ENCODE measurements around the gene ATP5MK. TPM values are rescaled to one million over a fixed set of nuclear protein-coding genes. Genes with fewer than 3 reads are reported as not detected.

The ATP5MK gene
- total RNA-seq, 1 donor, result 145 TPM

GRCh38 chr10:103353281-103353680, 43.0 kb downstream of the ATP5MK start:
- Histone ChIP-seq H3K9me3 (ENCODE audit: low read depth, low read length) (no peaks in the 10 kb centered on the region), H3K4me2 (ENCODE audit: insufficient read depth, low read length) (no peak overlapping the region), H3K27me3 (ENCODE audit: insufficient read depth, low read length) (no peaks in the 10 kb centered on the region), H3K4me1 (ENCODE audit: insufficient read depth, low read length) (peaks cover 6% of the 10 kb centered on the region), H4K20me1 (ENCODE audit: insufficient read depth, low read length) (no peaks in the 10 kb centered on the region), H2AFZ (ENCODE audit: low read length) (no peak overlapping the region), H3K79me2 (ENCODE audit: insufficient read depth, low read length) (peaks cover 19% of the 10 kb centered on the region), H3K27ac (ENCODE audit: low read depth, low read length) (no peak overlapping the region), H3K4me3 (ENCODE audit: insufficient read depth, low read length) (no peak overlapping the region), H3K36me3 (ENCODE audit: insufficient read depth, low read length) (peaks cover 6% of the 10 kb centered on the region)
- TF ChIP-seq, protein P1, sequence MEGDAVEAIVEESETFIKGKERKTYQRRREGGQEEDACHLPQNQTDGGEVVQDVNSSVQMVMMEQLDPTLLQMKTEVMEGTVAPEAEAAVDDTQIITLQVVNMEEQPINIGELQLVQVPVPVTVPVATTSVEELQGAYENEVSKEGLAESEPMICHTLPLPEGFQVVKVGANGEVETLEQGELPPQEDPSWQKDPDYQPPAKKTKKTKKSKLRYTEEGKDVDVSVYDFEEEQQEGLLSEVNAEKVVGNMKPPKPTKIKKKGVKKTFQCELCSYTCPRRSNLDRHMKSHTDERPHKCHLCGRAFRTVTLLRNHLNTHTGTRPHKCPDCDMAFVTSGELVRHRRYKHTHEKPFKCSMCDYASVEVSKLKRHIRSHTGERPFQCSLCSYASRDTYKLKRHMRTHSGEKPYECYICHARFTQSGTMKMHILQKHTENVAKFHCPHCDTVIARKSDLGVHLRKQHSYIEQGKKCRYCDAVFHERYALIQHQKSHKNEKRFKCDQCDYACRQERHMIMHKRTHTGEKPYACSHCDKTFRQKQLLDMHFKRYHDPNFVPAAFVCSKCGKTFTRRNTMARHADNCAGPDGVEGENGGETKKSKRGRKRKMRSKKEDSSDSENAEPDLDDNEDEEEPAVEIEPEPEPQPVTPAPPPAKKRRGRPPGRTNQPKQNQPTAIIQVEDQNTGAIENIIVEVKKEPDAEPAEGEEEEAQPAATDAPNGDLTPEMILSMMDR (IDR thresholded peaks at IDR 0.05; ENCODE audit: extremely low read depth, low read depth, low read length), result no peak
- peak; percentile 53 for DNase-seq (ENCODE audit: insufficient read length, low spot score, missing footprints)

DNA sequence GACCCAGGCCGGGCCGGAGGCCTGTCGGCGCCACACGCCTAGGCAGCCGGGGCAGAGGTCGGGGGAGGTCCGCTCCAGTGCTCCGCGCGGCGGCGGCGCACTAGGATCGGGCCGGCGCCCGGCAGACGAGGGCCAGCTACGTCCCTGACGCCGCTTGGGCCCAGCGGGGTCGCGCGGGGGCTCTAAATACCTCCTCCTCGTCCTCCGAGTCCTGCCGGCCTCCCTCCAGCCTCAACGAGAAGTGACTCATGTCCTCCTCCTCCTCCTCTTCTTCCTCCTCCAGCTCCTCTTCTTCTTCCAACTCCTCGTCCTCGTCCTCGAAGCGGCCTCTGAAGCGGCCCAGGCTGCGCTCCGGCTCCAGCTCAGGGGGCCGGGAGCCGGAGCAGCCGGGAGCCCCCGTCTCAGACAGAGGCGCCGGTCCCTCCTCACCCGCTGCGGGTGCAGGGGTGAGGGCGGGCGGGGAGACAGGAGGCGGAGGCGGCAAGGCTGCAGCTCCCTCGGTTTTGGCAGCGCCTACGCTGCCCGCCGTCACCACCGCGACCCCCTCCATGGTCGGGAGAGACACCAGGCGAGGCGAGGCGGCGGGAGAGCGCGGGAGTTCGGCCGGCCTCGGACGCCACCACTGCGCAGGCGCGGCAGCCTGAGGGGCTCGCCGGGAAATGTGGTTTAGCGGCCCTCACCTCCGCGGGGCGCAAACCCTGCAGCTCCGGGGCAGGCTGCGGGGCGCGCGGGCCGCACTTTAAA, 45.6 kb downstream of the ATP5MK start, which contains the start of gene PCGF6:
PCGF6 (minus strand) TSS at position 624 of the 744 bp plus-strand sequence; CDS start at position 550, 74 bp downstream.
- Histone ChIP-seq H3K9me3 (ENCODE audit: low read depth, low read length) (no peaks in the 10 kb centered on the region), H3K36me3 (ENCODE audit: insufficient read depth, low read length) (peaks cover 23% of the 10 kb centered on the region), H3K4me1 (ENCODE audit: insufficient read depth, low read length) (peaks cover 6% of the 10 kb centered on the region), H3K79me2 (ENCODE audit: insufficient read depth, low read length) (peaks cover 19% of the 10 kb centered on the region), H4K20me1 (ENCODE audit: insufficient read depth, low read length) (no peaks in the 10 kb centered on the region), H3K27me3 (ENCODE audit: insufficient read depth, low read length) (no peaks in the 10 kb centered on the region), H2AFZ (ENCODE audit: low read length) (peak within 1 kb of the TSS; percentile 99), H3K27ac (ENCODE audit: low read depth, low read length) (peak within 1 kb of the TSS; percentile 58), H3K4me2 (ENCODE audit: insufficient read depth, low read length) (peak within 1 kb of the TSS; percentile 98), H3K4me3 (ENCODE audit: insufficient read depth, low read length) (peak within 1 kb of the TSS; percentile 89)
- TF ChIP-seq, protein P1 (IDR thresholded peaks at IDR 0.05; ENCODE audit: extremely low read depth, low read depth, low read length), result no peak
- DNase-seq (ENCODE audit: insufficient read length, low spot score, missing footprints), result peak; percentile 98

DNA sequence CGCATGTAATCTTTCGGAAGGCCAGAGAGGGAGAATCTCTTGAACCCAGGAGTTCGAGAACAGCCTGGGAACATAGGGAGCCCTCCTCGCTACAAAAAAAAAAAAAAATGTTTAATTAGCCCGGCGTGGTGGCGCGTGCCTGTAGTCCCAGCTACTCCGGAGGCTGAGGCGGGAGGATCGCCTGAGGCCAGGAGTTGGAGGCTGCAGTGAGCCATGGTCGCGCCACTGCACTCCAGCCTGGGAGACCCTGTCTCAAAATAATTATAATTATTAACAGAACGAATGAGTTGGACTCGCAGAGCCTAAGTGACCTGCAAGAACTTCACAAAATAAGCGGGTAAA, 46.1 kb downstream of the ATP5MK start:
- TF ChIP-seq, protein P1 (IDR thresholded peaks at IDR 0.05; ENCODE audit: extremely low read depth, low read depth, low read length), result no peak
- no peaks in the 10 kb centered on the region for H3K9me3 ChIP-seq (ENCODE audit: low read depth, low read length)
- peak overlapping the region; percentile 99 for H2AFZ ChIP-seq (ENCODE audit: low read length)
- no peak for DNase-seq (ENCODE audit: insufficient read length, low spot score, missing footprints)
- H4K20me1 ChIP-seq (ENCODE audit: insufficient read depth, low read length), result no peaks in the 10 kb centered on the region
- peaks cover 23% of the 10 kb centered on the region for H3K36me3 ChIP-seq (ENCODE audit: insufficient read depth, low read length)
- H3K4me2 ChIP-seq (ENCODE audit: insufficient read depth, low read length), result peak overlapping the region; percentile 98
- peaks cover 6% of the 10 kb centered on the region for H3K4me1 ChIP-seq (ENCODE audit: insufficient read depth, low read length)
- peaks cover 19% of the 10 kb centered on the region for H3K79me2 ChIP-seq (ENCODE audit: insufficient read depth, low read length)
- peak overlapping the region; percentile 58 for H3K27ac ChIP-seq (ENCODE audit: low read depth, low read length)
- no peaks in the 10 kb centered on the region for H3K27me3 ChIP-seq (ENCODE audit: insufficient read depth, low read length)
- H3K4me3 ChIP-seq (ENCODE audit: insufficient read depth, low read length), result peak overlapping the region; percentile 89

Other genes starting within 250 kb of the ATP5MK start
- 94.1 and 96.9 TPM in 2 replicates for gene NT5C2, start 203.2 kb downstream of the ATP5MK start, total RNA-seq
- gene RPEL1, start 150.6 kb downstream of the ATP5MK start, total RNA-seq, result 0.29 and 0.36 TPM in 2 replicates
- 0.29 and 0.36 TPM in 2 replicates for gene INA, start 119.3 kb downstream of the ATP5MK start, total RNA-seq
- gene PCGF6, start 45.3 kb downstream of the ATP5MK start, total RNA-seq, result 16.6 and 18.9 TPM in 2 replicates
- 3.3 and 3.8 TPM in 2 replicates for gene TAF5, start 28.5 kb downstream of the ATP5MK start, total RNA-seq
- gene PDCD11, start 151 bp upstream of the ATP5MK start, total RNA-seq, result 18.8 and 19.2 TPM in 2 replicates
- gene CALHM2, start 55.9 kb upstream of the ATP5MK start, total RNA-seq, result 54.6 and 56.3 TPM in 2 replicates
- not detected in 2 replicates for gene CALHM1, start 62.4 kb upstream of the ATP5MK start, total RNA-seq
- not detected in 2 replicates for gene CALHM3, start 82.8 kb upstream of the ATP5MK start, total RNA-seq
- under 0.01 TPM in 1 of 2 replicates, not detected in the other for gene NEURL1, start 97.2 kb upstream of the ATP5MK start, total RNA-seq

Data from osteoblast (primary cell).